ENCODE data around the gene CACNB2. TPM values are rescaled to one million over a fixed set of nuclear protein-coding genes. Genes with fewer than 3 reads are reported as not detected.
"Not testable (repeated sequence)": the region's sequence is repeated elsewhere in the genome, so short reads cannot be mapped to it uniquely, and the experiment has no call there.

The CACNB2 gene
- polyA plus RNA-seq, 1 donor, result 1.2 TPM

DNA sequence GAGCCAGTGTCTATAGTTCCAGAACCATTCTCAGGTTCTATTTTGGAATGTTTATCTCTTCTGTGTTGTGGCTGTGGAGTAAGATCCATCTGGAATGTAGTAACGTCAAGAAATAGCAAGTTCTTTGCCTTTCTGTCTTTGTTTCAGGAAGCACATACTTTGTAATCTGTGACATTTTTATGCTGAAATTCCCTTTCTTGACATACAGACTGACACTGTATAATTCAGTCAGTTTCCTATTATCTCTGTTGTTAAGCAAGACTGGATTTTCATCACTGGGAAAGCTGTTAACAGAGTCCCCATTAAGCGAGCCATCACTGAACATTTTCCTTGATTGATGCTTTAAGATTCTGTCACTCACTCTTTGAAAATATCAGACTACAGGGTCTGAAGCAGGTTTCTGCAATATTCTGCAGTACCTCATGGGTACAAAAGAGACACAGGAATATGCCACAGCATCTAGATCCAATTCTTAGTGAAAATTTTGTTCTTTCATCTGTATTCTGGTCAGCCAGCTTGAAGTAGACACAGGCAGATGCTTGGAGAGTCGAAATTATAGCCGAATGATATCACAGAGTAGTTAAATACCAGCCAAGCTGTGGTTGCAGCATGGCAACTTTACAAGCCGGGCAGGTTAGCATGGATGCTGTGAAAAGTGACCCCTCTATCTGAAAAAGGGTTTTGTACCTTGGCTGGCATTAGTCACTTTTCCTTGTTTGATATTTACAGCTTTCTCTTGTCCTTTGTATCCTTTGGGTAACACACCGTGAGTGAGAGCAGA is 62.6 kb downstream of the CACNB2 start:
- DNase-seq, result no peak

DNA sequence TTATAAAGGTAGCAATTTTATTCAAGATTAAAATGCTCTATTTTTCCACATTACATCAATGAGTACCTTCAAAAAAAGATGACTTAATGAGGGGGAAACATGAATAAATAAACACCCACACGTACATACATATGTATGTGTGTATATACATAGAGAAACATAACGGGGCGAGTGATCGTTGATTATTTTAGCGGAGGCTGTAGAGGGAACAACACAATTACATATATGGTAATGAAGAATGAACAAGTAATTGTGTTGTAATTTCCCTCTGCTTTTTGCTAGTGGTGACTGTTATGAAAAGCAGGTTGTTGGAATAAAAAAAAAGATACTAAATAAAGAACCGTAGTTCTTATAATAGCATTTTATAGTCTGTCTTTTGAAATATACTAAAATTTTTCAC is 63.2 kb downstream of the CACNB2 start:
- DNase-seq, result no peak

DNA sequence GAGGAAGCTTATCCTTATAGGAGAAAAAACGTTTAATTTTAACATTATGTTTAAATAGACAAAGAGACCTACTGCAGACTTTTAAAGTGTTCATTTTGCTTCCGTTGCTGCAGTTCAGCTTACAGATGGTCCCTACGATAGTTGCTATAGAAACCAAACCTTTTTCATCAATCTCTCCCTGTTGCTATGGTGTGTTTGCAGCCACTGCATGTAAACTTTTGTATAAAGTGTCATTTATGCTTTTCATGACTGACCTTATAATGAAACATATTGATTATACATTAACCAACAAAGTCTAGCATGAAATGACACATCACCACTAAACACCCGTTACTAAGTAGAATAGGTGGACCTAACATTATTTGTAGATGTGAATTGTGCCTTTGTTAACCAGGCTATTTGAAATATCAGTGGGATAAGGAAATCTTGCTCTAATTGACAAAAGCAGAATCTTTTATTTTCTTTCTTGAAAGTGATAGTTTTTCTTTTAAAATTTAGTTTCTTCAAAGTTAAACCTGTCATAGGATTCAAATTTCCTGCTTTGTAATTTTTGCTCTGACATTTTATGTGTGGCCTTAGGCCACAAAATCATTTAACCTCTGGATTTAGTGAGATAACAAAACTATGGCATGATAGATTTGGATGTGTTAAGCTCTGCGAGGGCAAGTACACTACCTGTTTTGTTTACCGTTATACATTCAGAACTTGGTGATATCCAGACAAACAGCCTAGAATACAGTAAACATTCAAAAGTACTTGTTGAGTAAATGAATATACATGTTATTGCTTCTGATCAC is 64.0 kb downstream of the CACNB2 start:
- no peak for DNase-seq

- no peak for DNase-seq
Observed at GRCh38 chr10:18205098-18205834, 65.0 kb downstream of the CACNB2 start.

- DNase-seq, result not testable (repeated sequence)
Observed at GRCh38 chr10:18208186-18208585, 68.0 kb downstream of the CACNB2 start.

DNA sequence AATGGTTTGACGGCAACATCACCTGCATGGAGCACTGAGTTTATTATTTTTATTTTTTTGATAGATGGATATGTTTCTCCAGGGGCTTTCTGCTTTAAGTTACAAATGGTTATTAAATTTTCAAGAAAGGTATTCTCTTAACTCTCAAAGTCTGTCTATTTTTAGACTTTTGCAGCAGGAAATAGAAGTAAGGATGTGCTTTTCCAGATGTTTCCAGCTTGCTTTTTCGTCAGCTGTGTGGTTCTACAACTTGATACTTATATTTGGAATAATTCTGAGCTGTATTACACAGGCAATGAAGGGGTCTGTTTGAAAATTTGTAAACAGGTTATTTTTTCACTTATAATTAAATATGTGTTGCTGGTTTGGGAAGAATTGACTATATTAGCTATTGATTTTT is 69.0 kb downstream of the CACNB2 start:
- no peak for DNase-seq

DNA sequence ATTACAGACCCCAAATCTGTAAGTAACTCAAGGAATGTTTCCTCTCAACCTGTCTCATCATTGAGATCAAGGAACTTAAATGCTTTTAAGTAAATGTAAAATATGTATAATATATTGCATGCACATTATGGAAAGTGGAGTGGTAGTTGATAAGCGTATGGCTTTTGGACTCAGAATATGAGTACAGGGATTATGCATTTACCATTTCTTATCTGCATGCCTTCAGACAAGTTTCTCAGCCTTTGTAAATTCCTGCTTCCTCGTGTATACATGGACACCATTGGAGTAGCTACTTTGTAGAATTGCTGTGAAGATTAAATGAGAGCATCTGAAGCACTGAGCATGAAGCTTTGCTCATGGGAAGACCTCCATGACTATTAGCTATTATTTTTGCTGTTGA is 70.5 kb downstream of the CACNB2 start:
- DNase-seq, result no peak

- no peak for DNase-seq
Observed at GRCh38 chr10:18211862-18212261, 71.6 kb downstream of the CACNB2 start.

DNA sequence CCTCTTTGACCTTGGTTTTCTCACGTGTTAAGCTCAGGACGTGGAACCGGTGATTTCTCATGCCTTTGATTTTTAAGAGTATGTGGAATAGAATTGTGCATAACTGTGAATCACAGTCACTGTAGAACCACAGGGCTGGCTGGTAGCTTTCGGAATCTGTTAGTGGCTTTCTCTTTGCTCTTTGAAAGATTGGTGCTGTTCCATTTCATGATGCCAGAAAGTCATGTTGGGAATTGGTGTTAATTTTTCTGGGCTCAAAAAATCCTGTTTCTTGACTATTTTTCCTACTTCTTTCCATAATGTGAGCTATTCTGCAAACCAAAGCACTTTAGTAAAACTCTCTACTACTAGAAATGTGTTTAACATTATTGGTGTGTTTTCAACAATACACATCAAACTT is 73.0 kb downstream of the CACNB2 start:
- DNase-seq, result no peak

DNA sequence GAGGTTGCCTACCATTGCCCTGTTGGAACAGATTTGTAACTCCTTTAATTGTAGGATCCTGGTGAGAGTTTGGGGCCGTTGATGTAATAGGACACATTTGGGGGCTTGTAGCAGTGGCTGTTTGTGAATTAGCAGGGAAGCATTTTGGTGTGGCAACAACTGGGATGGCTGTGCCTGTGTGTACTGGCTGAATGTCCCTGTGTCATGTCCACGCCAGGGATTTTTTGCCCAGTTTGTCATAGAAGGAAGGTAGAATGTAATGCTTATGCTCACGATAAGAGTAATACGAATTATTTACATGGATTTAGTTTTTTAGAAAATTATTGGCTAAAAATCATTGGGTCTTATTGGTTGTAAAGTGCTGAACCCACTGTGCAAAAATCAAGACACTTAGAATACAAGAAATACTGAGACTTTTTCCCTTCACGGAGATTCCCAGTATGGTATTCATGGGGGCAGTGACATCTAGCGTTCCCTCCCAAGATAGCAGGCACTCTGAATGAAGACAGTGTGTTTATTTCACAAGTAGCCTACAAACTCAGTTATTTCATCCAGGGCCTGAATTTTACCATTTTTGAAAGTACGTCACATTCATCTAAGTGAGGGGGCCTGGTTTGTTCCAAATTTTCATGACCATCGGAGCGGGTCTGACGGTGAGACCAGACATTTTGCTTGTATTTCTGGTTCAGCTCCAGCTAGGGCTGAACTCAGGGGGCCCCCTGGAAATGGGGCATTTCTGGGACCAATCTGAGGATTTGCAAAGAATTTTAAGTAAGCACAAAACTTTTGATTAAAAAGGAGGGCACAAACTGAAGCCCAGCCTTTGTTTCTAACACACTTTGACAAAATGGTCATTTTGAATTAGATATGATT is 74.7 kb downstream of the CACNB2 start:
- peak; percentile 61 for DNase-seq

DNA sequence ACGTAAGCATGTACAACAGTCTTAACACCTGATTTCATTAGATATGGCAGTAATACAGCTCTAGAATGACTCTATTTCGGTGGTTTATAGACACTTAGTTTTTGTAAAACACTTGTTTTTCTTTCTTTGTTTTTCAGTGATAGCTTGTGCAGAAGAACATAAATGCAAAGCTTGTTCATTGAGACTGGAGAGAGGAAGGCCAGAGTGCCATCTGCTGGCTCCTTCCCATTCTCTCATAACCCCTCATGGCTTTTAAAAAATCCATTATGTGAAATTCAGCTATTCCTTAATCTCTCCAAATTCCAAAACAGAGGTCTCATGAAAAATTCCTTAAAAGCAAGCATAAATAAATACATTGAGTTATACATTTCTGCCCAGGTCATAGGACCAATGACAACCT is 76.3 kb downstream of the CACNB2 start:
- DNase-seq, result no peak

- DNase-seq, result no peak
Observed at GRCh38 chr10:18217577-18217976, 77.4 kb downstream of the CACNB2 start.

DNA sequence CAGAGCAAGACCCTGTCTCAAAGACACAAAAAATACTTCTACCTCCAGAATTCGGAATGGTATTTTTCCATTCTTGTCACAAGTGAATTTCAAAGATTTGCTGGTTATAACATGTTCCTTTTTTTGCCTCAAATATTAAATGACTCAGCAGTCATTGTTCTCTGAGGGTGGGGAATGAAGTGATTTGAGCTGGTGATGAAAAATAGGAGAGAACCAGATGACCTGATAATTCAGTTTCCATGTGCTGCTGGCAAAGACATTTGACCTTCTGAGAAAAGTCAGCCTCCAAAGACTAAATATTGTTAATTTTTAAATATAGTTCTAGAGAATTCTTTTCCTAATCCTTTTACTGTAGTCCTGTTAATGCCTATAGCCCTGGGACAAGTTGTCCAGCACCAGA is 78.9 kb downstream of the CACNB2 start:
- DNase-seq, result no peak

GRCh38 chr10:18221123-18221522 is 80.9 kb downstream of the CACNB2 start:
- DNase-seq, result no peak

- no peak for DNase-seq
Observed at GRCh38 chr10:18221882-18222281, 81.7 kb downstream of the CACNB2 start.

- DNase-seq, result no peak
Observed at GRCh38 chr10:18222866-18223265, 82.6 kb downstream of the CACNB2 start.

GRCh38 chr10:18223898-18224297 is 83.7 kb downstream of the CACNB2 start:
- DNase-seq, result no peak

GRCh38 chr10:18224626-18225445 is 84.6 kb downstream of the CACNB2 start:
- DNase-seq, result no peak

- DNase-seq, result no peak
Observed at GRCh38 chr10:18226336-18226735, 86.1 kb downstream of the CACNB2 start.

DNA sequence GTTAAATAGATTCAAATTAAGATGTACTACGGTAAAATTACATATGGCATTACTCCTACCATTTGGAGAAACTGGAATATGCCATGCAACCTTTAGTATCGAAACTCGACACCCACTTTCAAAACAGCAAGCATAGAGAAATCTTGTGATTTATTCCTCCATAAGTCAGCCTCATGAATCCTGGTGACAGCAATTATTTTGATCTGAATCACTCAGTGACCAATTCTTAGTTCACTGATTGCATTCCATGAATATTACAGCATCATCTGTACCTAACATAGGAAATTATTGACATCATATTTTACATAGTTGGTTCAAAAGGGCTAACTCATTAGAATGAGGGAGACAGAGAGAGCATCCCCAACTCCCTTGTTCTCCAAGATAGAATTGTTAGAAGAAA is 89.6 kb downstream of the CACNB2 start:
- no peak for DNase-seq

- no peak for DNase-seq
Observed at GRCh38 chr10:18230794-18231193, 90.6 kb downstream of the CACNB2 start.
